Gastroesophageal sphincter (tissue), 4 donors: ENCODE measurements around the gene KIF20B. TPM values are rescaled to one million over a fixed set of nuclear protein-coding genes. Genes with fewer than 3 reads are reported as not detected.

ENCODE experiments used
- ATAC-seq: fragments of 150-250 bp; one replicate; pipeline ENCODE4 v1.9.1; 2016; ENCODE audit warnings: mild to moderate bottlenecking, moderate library complexity
- H3K27ac ChIP-seq, 4 donors: fragments of 200-600 bp; sonication (generic) in 3 of 4; 1 replicate in 3 of 4; 2 replicates in 1 of 4; pipeline ENCODE4 v1.5.1; 2016 to 2019
- H3K27me3 ChIP-seq: fragments of 200-600 bp; sonication (generic); one replicate; pipeline ENCODE4 v1.5.1; 2019
- H3K36me3 ChIP-seq, 2 donors: fragments of 200-600 bp; sonication (generic); one replicate each; pipeline ENCODE4 v1.5.1; 2019; ENCODE audit warnings: control low read depth in 1 of 2
- H3K4me1 ChIP-seq, 3 donors: fragments of 200-600 bp; sonication (generic); 1 replicate in 2 of 3; 2 replicates in 1 of 3; pipeline ENCODE4 v1.5.1; 2016 to 2019; ENCODE audit warnings: control low read depth in 2 of 3
- H3K4me3 ChIP-seq, 2 donors: fragments of 200-600 bp; sonication (generic); one replicate each; pipeline ENCODE4 v1.5.1; 2019; ENCODE audit warnings: mild to moderate bottlenecking in 1 of 2, moderate library complexity in 1 of 2
- H3K9me3 ChIP-seq, 3 donors: fragments of 200-600 bp; sonication (generic); one replicate each; pipeline ENCODE4 v1.5.1; 2017 to 2019; ENCODE audit warnings: control low read depth in 2 of 3
- CTCF ChIP-seq, 4 experiments: fragments of 200-600 bp in 2 of 4; fragments of 450-650 bp in 2 of 4; sonication (generic) in 1 of 4; IDR thresholded peaks; one replicate each; pipeline ENCODE4 v1.5.1; 2017 to 2019; ENCODE audit warnings: antibody characterized with exemption in 4 of 4, mild to moderate bottlenecking in 2 of 4, moderate library complexity in 2 of 4
- EP300 ChIP-seq: sonication (generic); formaldehyde crosslinking; IDR thresholded peaks from one replicate; pipeline ENCODE4 v1.6.1; 2017; ENCODE audit warnings: antibody characterized with exemption, mild to moderate bottlenecking
- POLR2A ChIP-seq, 2 donors: fragments of 450-650 bp; IDR thresholded peaks; one replicate each; pipeline ENCODE4 v1.6.1; 2017; ENCODE audit warnings: antibody characterized with exemption in 2 of 2, mild to moderate bottlenecking in 2 of 2, moderate library complexity in 1 of 2
- POLR2AphosphoS5 ChIP-seq: sonication (generic); formaldehyde crosslinking; IDR thresholded peaks from one replicate; pipeline ENCODE4 v1.6.1; 2017; ENCODE audit warnings: antibody characterized with exemption
- WGBS, 2 donors: methylation state at CpG; one replicate each; pipeline ENCODE4 v1.1.5; 2018; ENCODE audit warnings: low coverage in 1 of 2; 5-methylcytosine and 5-hydroxymethylcytosine counted together
- total RNA-seq, 4 donors: library from RNA; depleted of rRNA; stranded (reverse); fragments of >200 nt; gene quantifications; one replicate each; pipeline ENCODE4 v1.1.0, GENCODE V29; 2016

KIF20B gene
- total RNA-seq, 4 donors from 2014 or later: 2.4 to 3.0 (median 2.9) TPM

- Histone ChIP-seq H3K9me3 (peaks cover 0 to 6% (median 0%) of the 10 kb centered on the region in 3 donors), H3K27me3 (no peaks in the 10 kb centered on the region), H3K27ac (no peak overlapping the region), H3K4me3 (no peak overlapping the region), H3K36me3 (peaks cover 0 to 17% of the 10 kb centered on the region in 2 donors), H3K4me1 (no peaks in the 10 kb centered on the region)
- ATAC-seq: no peak
- 50 to 89% methylated on average over 1 of the region's 1 CpG for WGBS, 2 donors
- TF ChIP-seq CTCF (IDR thresholded peaks at IDR 0.05) (no peak), POLR2AphosphoS5 (no peak), EP300 (no peak), POLR2A (IDR thresholded peaks at IDR 0.05) (no peak)
Measured at GRCh38 chr10:89773081-89773480, 71.7 kb downstream of the KIF20B start.

GRCh38 chr10:89776665-89777064 lies 75.3 kb downstream of the KIF20B start:
- peaks cover 0 to 24% of the 10 kb centered on the region in 2 donors for H3K36me3 ChIP-seq
- H3K9me3 ChIP-seq: peaks cover 0 to 6% (median 0%) of the 10 kb centered on the region in 3 donors
- H3K4me1 ChIP-seq: no peaks in the 10 kb centered on the region
- H3K27me3 ChIP-seq: no peaks in the 10 kb centered on the region
- no peak overlapping the region for H3K4me3 ChIP-seq
- ATAC-seq: no peak
- no peak for TF ChIP-seq POLR2AphosphoS5
- TF ChIP-seq POLR2A (IDR thresholded peaks at IDR 0.05): no peak
- TF ChIP-seq CTCF (IDR thresholded peaks at IDR 0.05): no peak
- TF ChIP-seq EP300: no peak
- H3K27ac ChIP-seq: no peak overlapping the region

GRCh38 chr10:89782470-89782869 lies 81.1 kb downstream of the KIF20B start:
- H3K27me3 ChIP-seq: no peaks in the 10 kb centered on the region
- no peak for ATAC-seq
- H3K36me3 ChIP-seq: peaks cover 0 to 12% of the 10 kb centered on the region in 2 donors
- no peaks in the 10 kb centered on the region for H3K9me3 ChIP-seq
- WGBS, 2 donors: 80 to 100% methylated on average over 2 of the region's 2 CpGs
- H3K27ac ChIP-seq: no peak overlapping the region
- TF ChIP-seq POLR2A (IDR thresholded peaks at IDR 0.05) (no peak), CTCF (IDR thresholded peaks at IDR 0.05) (no peak), POLR2AphosphoS5 (no peak), EP300 (no peak)
- no peak overlapping the region for H3K4me3 ChIP-seq
- H3K4me1 ChIP-seq: no peaks in the 10 kb centered on the region

GRCh38 chr10:89783406-89783805 lies 82.0 kb downstream of the KIF20B start:
- Histone ChIP-seq H3K27ac (no peak overlapping the region), H3K4me3 (no peak overlapping the region), H3K36me3 (peaks cover 0 to 12% of the 10 kb centered on the region in 2 donors), H3K9me3 (no peaks in the 10 kb centered on the region), H3K27me3 (no peaks in the 10 kb centered on the region), H3K4me1 (no peaks in the 10 kb centered on the region)
- ATAC-seq: no peak
- TF ChIP-seq CTCF (IDR thresholded peaks at IDR 0.05): no peak

- H3K9me3 ChIP-seq: no peaks in the 10 kb centered on the region
- peaks cover 0 to 9% of the 10 kb centered on the region in 2 donors for H3K36me3 ChIP-seq
- H3K27ac ChIP-seq: no peak overlapping the region
- TF ChIP-seq POLR2A (IDR thresholded peaks at IDR 0.05) (no peak), POLR2AphosphoS5 (no peak), CTCF (IDR thresholded peaks at IDR 0.05) (no peak), EP300 (no peak)
- 88 to 100% methylated on average over 2 to 3 of the region's 3 CpGs for WGBS, 2 donors
- H3K4me3 ChIP-seq: no peak overlapping the region
- no peaks in the 10 kb centered on the region for H3K4me1 ChIP-seq
- no peaks in the 10 kb centered on the region for H3K27me3 ChIP-seq
- ATAC-seq: no peak
Measured at GRCh38 chr10:89785095-89785494, 83.7 kb downstream of the KIF20B start.
